CD4-positive, alpha-beta T cell treated with Interleukin-17A for 1 hour (primary cell): ENCODE measurements around the gene VPS33B.
A peak's percentile ranks its signal among the peaks of the same experiment; 100 is the strongest.
"Not testable (repeated sequence)": the region's sequence is repeated elsewhere in the genome, so short reads cannot be mapped to it uniquely, and the experiment has no call there.

Experiments used
- DNase-seq: peaks from one replicate; pipeline ENCODE4 v3.0.0-alpha.2; 2020

VPS33B gene

DNA sequence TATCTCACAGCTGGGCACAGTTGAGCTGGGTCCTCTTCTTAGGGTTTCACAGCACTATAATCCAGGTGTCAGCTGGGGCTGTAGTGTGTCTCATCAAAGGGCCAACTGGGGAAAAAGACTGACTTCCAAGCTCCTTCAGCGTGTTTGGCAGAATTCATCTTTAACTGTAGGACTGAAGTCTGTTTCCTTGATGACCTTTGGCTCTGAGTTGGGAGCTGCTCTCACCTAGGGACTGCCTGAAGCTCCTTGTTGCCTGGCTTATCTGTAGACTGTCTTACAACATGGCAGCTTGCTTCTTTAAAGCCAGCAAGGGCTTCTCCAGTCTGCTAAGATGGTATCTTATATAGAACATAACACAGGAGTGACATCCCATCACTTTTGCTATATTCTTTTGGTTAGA is 5.3 kb upstream of the VPS33B start:
- DNase-seq, result no peak

DNA sequence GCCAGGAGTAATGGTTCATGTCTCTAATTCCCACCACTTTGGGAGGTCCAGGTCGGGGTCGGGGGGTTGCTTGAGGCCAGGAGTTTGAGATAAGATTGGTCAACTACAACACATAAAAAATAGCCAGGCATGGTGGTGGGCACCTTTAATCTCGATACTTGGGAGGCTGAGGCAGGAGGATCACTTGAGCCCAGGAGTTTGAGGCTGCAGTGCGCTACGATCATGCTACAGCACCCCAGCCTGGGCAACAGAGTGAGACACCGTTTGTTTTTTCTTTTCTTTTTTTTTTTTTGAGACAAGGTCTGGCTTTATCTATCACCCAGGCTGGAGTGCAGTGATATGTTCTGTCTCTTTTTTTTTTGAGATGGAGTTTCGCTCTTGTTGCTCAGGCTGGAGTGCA is 1.3 kb upstream of the VPS33B start:
- DNase-seq, result no peak

DNA sequence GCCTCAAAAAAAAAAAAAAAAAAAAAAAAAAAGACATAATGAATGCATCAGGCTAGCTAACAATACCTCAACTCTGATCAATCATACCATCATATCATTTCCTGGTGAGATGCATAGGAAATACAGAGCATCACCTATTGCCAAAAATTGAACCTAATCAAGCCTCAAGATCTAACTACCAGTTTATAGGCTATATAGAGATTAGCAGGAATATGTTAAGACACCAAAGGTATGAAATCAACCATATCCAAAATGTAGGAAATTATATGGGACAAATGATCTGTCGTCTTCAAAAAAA is 387 bp upstream of the VPS33B start:
- DNase-seq, result no peak

DNA sequence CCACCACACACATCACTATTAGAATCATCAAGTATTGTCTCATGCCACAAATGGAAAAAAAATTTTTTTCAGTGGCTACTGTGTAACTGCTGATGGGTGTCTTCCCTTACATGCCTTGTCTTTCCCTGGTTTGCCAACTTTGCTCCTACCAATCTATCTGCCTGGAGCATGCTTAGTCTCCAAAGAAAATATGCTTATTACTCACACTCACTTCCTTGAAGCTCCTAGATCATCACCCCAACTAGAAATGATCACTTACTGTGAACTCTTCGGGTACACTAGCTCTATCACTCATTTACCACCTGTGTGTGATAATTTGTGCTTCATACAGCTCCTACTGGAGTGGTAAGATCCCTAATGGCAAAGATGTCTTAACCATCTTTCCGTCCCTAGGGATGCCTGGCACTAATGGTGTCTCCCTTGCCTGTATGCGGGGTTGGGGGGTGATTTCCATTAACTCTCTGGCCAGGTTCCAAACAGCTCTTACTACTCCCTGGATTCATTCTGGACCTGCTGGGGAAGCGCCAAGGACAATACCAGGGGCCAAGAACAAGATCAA is 799 bp downstream of the VPS33B start:
- DNase-seq, result no peak

DNA sequence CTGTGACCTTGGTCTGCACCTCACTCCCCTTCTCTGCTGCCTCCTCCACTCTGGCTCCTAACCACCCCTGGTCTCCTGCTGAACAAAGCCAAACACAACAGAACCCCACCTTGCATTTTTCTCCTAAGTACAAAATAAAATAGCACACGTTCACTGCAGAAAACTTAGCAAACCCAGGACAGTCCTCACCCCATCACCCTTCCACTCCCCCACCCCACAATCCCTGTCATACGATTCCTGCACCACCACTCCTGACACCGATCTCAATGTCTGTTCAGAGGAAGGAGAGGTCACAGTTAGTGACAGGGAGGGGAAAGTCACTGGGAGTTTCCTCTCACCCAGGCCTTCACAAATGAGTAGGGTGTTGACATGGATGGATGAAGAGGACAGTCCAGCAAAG is 4.2 kb downstream of the VPS33B start:
- no peak for DNase-seq

DNA sequence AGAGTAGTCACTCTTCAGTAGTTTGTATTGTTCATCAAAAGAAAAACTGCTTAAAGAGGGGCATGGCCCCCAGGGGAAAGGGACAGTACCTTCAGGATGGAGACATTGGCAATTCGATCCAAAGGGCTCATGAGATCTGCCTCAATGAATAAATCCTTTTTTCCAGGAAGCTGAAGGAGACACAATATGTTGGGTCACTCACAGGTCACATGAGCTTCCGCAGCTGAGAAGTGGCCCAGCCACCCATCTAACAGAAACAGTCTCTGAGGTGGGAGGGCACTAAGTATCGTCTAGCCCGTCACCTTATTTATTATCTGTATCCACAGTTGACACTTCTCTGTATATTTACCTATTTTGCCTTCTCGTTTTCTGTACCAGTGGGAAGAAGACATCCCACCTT is 4.7 kb downstream of the VPS33B start:
- no peak for DNase-seq

DNA sequence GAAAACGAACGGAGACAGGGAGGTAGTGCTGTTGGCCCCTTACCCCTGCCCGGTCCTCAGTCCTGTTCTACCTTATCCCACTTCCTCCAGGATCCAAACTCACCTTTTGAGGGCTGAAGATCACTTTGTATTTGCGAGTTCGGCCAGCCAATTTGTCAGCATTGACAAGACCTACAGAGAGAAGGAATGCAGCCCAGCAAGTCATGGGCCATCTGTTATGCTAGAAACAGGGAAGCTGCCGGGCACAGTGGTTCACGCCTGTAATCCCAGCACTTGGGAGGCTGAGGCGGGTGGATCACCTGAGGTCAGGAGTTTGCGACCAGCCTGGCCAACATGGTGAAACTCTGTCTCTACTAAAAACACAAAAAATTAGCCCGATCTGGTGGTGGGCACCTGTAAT is 8.7 kb downstream of the VPS33B start:
- DNase-seq, result not testable (repeated sequence)

DNA sequence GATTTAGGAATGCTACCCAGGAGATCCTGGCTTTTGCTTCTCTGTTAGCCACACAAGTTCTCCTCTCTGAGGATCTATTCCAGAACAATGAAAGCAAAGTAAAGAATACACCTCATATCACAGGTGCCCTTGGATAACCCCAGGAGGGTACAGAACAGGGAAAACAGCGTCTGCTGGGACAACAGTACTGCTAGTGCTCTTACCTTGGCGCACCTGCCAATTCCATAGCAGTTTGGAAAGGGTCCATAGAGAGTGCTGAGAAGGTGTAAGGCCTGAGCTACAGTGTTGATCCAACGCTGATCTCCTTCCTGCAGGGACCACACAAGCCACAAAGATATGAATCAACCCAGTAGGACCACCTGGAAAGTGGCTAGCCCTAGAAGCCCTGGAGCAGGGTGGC is 15.1 kb downstream of the VPS33B start:
- no peak for DNase-seq

DNA sequence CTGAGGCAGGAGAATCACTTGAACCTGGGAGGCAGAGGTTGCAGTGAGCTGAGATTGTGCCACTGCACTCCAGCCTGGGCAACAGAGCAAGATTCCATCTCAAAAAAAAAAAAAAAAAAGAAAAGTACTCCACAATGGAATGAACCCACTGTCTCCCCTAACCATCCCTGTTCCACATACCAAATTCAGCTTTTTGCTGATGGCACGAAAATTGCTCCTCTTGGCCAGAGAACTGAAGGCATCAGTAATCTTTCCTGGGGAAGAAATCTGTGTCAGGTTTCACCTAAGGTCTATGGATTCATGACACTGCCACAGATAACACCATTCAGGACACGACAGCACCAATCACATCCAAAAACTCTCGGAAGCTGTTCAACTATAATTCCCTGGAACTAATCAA is 21.2 kb downstream of the VPS33B start:
- DNase-seq, result no peak

DNA sequence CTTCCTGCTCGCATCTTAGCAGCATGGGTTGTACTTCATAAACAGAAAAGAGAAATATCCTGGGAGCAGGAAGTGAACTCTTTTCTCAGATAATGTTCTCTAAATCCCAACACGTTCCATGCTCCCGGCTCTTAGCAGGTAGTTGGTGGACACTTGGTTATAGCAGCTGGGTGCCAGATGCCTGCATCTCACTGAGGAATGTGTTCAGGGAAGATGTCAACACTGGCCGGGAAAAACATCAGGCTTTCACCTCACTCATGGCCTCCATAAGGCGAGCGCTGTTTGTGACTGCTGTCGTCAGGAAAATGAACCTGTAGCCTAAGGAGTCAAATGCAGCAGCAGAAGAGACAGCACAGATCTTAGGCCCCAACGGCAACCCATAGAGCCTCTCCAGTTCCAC is 23.7 kb downstream of the VPS33B start:
- DNase-seq, result no peak

DNA sequence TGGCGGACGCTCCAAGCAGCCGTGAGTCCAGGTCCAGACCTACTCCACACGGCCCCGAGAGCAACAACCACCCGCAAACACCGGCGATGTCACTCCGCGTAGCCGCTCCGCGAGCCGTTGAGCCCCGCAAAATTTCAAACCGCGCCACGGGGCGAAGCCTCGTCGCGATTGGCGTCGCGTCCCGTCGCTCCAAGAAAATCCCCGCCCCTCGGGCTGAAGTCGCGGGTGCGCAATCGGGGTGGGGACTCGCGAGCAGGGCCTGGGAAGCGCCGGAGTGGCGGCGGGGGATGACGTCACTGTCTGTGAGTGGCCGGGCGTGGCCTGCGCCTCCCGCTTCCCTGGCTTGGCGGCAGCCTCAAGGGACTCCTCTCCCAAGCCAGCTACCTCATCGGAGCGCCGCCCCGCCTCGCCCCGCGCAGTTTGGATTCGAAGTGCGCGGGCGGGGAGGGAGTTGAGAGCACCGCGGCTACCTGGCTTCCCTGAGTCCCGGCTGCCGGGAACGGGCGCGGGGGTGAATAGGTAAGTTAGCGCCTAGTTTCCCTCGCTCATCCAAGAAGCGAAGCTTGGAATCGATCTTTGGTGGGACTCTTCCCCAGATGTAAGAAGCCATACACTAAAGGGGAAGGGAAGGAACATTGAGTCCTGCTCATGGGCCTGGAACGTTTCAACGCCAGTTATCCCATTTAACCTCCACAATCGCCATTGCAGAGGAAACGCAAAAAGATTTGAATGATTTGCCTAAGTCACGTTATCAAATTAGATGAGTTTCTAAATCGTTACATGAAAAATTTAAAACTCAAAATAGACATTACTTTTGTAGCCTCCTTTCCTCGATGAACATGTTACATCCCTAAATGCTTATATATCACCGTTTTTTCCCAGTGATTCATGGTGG is 27.7 kb downstream of the VPS33B start, which contains the start of gene PRC1:
Gene PRC1, minus strand, starts transcription at position 119 of the 895 bp plus-strand sequence. Its CDS starts 118 bp downstream, at position 1.
- DNase-seq, result peak; percentile 97

DNA sequence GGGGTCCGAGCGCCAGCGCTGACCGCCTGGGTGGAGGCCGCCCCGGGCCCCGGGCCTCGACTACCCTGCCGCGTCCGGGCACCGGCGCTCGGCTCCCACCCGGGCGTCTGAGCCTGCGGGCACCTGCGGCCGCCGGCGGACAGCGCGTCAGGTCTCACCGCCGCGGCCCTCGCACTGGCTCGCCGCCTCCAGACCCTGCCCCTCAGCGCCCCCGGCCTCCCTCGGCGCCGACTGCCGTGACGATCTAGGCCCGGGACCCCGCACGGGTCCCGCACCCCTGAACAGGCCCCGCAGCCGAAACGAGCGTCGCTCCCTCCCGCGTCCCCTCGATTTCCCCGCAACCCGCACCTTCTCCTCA is 28.4 kb downstream of the VPS33B start:
- no peak for DNase-seq

DNA sequence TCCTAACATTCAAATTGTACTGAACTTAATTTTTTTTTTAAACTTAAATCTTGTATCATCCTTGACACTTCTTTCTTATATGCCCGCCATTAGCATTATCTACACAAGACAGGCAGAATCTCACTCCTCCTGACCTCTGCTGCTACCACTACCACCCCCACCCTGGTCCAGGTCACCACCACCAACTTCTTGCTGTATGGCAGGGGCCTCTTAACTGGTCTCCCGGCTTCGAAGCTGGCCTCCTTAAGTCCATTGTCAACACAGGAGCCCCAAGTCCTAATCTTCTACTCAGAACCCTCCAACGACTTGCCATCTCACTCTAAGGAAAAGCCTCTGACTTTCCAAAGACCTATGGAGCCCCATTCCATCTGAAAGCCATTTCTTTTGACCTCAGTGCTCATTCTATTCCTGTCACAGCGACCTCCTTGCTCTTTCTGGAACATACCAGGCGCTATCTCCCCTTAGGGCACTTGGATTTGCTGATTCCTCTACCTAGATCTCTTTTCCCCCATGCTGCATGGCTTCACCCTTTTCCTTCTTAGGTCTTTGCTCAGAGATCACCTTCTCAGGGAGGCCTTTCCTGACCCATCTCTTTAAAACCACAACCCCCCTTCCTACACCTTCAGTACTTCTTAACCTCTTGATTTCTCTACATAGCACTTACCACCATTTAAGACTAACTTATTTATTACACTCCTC is 30.7 kb downstream of the VPS33B start:
- no peak for DNase-seq

DNA sequence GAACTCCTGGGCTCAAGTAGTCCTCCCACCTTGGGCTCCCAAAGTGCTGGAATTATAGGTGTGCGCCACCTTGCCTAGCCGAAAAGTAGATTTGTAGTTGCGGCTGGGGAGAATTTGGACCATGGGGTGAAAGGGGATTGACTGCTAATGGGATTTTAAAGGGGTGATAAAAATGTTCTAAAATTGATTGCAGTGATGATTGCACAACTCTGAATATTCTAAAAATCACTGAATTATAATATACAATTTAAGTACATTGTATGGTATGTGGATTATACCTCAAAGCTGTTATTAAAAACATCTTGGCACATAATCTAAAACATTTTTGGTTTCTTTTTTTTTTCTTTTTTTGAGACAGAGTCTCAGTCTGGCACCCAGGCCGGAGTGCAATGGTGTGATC is 31.9 kb downstream of the VPS33B start:
- no peak for DNase-seq

DNA sequence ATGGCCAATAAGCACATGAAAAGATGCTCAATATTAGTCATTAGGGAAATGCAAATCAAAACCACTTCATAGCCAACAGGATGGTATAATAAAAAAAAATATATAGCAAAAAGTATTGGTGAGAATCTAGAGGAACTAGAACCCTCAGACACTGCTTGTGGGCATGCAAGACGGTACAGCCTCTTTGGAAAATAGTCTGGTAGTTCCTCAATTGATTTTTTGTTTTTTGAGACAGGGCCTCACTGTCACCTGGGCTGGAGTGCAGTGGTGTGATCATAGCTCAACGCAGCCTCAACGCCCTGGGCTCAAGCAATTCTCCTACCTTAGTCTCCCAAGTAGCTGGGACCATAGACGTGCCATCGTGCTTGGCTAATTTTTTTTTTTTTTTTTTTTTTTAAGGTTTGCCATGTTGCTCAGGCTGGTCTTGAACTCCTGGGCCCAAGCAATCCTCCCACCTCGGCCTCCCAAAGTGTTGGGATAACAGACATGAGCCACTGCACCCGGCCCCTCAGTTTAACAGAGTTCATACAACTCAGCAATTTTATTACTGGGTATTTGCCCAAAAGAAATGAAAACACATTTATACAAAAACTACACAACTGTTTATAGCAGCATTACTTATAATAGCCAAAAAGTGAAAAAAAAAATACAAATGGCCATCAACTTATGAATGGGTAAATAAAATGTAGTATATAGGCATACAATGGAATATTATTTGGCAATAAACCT is 33.2 kb downstream of the VPS33B start:
- peak; percentile 14 for DNase-seq

DNA sequence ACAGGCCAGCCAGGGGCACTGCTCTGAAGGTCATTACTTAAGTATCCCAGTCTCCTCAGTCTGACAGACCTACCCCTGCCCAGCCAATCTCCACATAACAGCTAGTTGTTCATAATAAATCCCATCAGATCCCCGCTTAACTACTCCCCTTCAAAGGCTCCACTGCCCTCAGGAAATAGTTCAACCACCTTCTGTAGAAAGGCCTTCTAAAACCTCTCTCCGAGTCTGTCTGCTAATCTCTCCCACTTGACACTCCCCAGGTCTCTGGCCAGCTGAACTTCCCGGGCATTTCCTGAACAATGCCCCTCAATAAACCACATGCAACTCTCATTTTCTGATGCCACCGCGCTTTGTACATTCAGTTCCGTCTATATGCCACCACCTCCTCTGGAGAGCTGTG is 34.1 kb downstream of the VPS33B start:
- DNase-seq, result no peak

DNA sequence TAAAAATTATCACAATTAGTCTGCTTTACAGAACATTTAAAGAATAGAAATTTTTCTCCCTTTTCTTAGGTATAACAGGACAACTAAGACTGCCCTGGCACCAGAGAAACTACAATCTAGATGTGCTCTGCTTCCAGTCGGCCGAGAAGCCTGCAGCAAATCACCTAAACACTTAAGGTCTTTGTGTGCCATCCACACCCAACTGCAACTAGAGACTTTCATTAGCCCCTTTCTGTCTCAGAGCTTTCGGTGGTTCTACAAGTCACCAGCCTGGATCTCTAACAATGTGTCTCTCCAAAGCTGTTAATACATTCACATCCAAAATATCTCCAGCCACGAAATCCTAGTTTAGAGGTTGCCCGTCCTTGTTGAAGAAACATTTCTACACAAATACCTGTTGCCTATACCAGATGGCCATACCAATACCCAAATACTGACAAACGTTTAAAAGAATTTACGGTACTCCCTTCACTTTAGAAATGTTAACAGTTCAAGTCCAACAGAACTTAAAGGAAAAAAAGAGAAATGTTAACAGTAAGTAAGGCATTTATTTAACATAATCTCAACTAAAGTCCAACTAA is 34.7 kb downstream of the VPS33B start:
- no peak for DNase-seq

DNA sequence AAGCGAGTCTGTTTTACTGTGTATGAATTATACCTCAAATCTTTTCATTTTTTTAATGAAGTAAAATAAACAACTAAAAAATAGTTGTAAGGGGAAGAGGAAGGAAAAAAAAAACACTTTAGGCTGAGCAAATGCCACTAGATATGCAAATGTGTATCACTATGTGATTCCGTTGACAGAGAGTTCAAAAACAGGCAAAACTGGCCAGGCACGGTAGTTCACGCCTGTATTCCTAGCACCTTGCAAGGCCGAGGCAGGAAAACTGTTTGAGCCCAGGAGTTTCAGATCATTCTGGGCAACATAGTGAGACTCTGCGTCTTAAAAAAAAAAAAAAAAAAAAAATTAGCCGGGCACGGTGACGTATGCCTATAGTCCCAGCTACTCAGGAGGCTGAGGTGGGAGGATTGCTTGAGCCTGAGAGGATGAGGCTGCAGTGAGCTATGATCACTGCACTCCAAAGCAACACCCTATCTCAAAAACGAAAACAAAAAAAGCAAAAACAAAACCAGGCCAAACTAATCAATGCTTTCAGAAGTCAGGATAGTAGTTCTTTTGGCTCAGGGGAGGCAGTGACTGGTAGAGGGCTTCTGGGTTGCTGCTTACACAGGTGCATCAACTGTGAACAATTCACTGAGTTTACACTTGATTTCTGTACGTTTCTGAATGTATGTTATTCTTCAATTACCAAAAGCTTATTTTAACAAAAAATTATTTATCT is 35.4 kb downstream of the VPS33B start:
- DNase-seq, result no peak

DNA sequence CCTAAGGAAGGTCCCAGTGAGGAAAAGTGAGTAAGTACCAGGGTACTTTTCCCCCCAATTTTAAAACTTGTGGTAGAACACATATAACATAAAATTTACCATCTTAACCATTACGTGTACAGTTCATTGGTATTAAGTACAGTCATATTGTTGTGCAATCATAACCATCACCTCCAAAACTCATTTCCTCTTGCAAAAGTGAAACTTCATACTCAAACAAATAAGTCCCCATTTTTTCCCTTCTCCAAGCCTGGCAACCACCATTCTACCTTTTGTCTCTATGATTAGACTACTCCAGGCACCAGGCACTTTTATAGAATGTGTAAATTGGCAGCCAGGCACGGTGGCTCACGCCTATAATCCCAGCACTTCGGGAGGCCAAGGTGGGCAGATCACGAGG is 40.3 kb downstream of the VPS33B start:
- no peak for DNase-seq

DNA sequence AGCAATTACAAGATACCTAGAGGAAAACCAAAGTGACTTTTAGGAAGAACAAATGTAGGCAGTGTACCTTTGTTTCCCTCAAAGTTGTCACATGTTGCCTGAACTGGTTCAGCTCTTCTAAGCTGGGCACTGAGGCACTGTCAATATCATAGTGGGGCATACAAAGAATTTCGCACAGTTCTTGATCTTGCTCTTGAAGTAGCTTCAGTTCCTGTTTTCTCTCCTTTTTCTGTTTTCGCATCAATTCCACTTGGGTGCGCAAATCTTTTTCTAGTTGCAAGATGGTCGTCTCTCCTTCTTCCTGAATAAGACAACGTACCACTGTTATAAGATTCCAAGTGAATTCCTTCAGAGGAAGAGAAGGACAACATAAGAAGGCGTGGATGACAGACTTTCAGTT is 40.7 kb downstream of the VPS33B start:
- no peak for DNase-seq

DNA sequence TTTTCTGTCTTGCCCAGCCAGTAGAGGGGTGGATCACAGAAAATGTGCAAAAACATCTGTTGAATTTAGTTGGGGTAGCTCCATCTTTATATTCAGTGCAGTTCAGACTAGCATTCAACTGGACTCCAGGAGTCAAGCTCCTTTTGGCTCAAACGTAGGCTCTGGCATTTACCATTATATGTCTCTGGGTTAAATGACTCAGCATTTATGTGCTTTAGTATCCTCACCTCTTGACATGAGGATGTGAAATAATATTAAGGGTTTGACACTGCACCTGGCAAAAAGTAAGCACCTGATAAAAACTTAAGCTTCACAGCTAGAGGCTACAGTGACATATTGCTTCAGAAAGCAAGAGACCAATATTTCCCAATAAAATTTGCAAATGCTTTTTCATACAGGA is 42.8 kb downstream of the VPS33B start:
- no peak for DNase-seq

DNA sequence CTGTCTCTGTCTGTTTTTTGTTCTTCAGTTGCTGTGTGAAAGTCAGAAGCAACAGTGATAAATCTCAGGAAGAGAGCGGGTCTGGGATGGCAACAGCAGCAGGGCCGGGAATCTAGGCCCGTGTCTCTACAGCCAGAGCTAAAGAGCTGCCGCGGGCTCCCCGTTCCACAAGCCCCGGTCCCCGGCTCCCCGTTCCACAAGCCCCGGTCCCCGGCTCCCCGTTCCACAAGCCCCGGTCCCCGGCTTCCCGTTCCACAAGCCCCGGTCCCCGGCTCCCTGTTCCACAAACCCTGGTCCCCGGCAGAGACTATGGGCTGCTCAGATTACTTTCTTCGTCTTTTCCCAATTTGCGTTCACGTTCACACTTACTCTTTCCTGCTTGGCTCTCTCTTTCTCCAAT is 48.2 kb downstream of the VPS33B start:
- no peak for DNase-seq

DNA sequence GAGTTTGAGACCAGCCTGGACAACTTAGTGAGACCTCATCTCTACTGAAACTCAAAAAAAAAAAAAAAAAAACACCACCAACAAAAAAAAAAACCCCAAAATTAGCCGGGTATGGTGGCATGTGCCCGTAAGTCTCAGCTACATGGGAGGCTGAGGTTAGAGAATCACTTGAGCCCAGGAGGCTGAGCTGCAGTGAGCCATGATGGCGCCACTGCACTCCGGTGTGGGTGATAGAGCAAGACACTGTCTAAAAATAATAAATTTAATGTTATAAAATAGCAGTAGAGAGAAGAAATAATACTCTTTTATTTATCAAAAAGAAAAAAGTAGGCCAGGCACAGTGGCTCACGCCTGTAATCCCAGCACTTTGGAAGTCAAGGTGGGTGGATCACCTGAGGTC is 50.3 kb downstream of the VPS33B start:
- DNase-seq, result no peak
